Measurements from ENCODE around the gene GMEB2. TPM values are rescaled to one million over a fixed set of nuclear protein-coding genes. Genes with fewer than 3 reads are reported as not detected.

The GMEB2 gene
- total RNA-seq, 1 experiment from 2014 or later = 21.5 TPM

DNA sequence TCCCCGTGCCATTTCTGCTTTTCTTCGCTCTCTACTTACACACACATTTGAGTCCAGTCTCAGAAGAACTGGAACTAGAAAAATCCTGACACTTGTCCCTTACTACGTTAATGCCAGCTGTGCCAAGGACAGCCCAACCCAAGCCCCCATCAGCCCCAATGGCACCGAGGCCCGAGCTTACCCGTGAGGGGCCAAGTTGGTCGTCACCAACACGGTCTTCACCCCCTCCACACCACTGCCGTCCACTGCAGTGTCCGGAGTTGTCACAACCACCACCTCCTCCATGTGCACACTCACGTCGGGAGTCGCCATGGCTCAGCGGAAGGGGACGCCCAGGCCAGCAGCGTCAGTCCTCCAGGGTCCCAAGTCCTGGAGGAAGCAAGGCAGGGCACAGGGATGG lies 7.8 kb downstream of the GMEB2 start:
- no peaks in the 10 kb centered on the region for H3K27me3 Mint-ChIP-seq (ENCODE audit: insufficient read depth, unreplicated experiment)
- Histone ChIP-seq H3K4me3 (ENCODE audit: low read depth, low read length) (no peak overlapping the region), H3K9me3 (peaks cover 7% of the 10 kb centered on the region), H3K4me1 (no peaks in the 10 kb centered on the region), H3K36me3 (ENCODE audit: control insufficient read depth, insufficient read depth, low read length) (peaks cover 10% of the 10 kb centered on the region), H3K27me3 (replicated peaks; ENCODE audit: control insufficient read depth, insufficient read depth, low read length) (no peaks in the 10 kb centered on the region)
- CTCF ChIA-PET = no interaction called here
- no TSS peak for BruUV-seq (replicated peaks)
- no peaks in the 10 kb centered on the region for H3K4me1 Mint-ChIP-seq (ENCODE audit: low read depth, unreplicated experiment)
- DNase-seq = no peak
- POLR2A ChIA-PET = no interaction called here
- TF ChIP-seq, protein P1, sequence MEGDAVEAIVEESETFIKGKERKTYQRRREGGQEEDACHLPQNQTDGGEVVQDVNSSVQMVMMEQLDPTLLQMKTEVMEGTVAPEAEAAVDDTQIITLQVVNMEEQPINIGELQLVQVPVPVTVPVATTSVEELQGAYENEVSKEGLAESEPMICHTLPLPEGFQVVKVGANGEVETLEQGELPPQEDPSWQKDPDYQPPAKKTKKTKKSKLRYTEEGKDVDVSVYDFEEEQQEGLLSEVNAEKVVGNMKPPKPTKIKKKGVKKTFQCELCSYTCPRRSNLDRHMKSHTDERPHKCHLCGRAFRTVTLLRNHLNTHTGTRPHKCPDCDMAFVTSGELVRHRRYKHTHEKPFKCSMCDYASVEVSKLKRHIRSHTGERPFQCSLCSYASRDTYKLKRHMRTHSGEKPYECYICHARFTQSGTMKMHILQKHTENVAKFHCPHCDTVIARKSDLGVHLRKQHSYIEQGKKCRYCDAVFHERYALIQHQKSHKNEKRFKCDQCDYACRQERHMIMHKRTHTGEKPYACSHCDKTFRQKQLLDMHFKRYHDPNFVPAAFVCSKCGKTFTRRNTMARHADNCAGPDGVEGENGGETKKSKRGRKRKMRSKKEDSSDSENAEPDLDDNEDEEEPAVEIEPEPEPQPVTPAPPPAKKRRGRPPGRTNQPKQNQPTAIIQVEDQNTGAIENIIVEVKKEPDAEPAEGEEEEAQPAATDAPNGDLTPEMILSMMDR (IDR thresholded peaks at IDR 0.05; ENCODE audit: insufficient read depth in 1 of 2, low read depth in 1 of 2, low read length in 1 of 2, severe bottlenecking in 1 of 2, unreplicated experiment in 1 of 2) = no peak
- intact Hi-C loops (cut with micrococcal nuclease; ENCODE audit: unreplicated experiment) = no loop called here
- H3K27ac Mint-ChIP-seq (ENCODE audit: unreplicated experiment) = no peak overlapping the region
- peaks cover 13% of the 10 kb centered on the region for H3K9me3 Mint-ChIP-seq (ENCODE audit: unreplicated experiment)
- peaks cover 43% of the 10 kb centered on the region for H3K36me3 Mint-ChIP-seq (ENCODE audit: insufficient read depth, unreplicated experiment)
- no peak overlapping the region for H3K4me3 Mint-ChIP-seq (ENCODE audit: unreplicated experiment)

DNA sequence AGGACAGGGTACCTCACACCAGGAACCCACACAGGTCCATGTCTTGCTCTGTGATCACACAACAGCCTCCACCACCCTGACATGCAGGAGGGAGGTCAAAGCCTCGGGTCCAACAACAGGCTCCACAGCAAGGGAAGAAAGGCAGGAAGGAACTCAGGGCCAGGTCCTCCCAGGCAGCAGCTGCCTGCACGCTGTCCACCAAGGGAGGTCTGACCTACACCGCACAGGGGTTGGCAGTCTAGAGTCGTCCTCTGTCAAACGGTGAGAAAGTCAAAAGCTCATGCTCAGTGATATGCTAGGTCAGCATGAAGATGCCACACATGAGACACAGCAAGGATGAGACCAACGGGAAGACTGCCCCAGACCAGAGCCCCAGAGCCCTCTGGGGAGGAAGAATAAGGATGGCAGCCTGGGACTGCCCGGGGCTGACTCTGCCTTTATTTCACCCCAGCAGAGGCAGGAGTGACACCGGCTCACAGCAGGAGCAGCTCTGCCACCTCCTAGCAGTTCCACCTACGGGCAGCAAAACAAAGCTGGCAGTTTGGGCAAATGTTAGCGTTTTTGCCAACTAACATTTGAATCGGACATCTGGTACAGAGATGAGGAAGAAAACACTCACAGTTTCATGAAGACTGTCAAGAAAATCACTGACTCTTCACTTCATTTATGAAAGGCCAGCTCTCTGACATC lies 8.5 kb downstream of the GMEB2 start:
- H3K27ac Mint-ChIP-seq (ENCODE audit: unreplicated experiment) = no peak overlapping the region
- CTCF ChIA-PET = interaction anchor here (0.5 kb wide), 1 partner anchor 839 kb away, joined by 3 read pairs; no protein-coding TSS in a partner anchor
- TF ChIP-seq, protein P1 (IDR thresholded peaks at IDR 0.05; ENCODE audit: insufficient read depth in 1 of 2, low read depth in 1 of 2, low read length in 1 of 2, severe bottlenecking in 1 of 2, unreplicated experiment in 1 of 2) = no peak
- H3K36me3 ChIP-seq (ENCODE audit: control insufficient read depth, insufficient read depth, low read length) = peaks cover 10% of the 10 kb centered on the region
- intact Hi-C loops (cut with micrococcal nuclease; ENCODE audit: unreplicated experiment) = no loop called here
- peaks cover 44% of the 10 kb centered on the region for H3K36me3 Mint-ChIP-seq (ENCODE audit: insufficient read depth, unreplicated experiment)
- H3K9me3 Mint-ChIP-seq (ENCODE audit: unreplicated experiment) = peaks cover 14% of the 10 kb centered on the region
- H3K4me1 Mint-ChIP-seq (ENCODE audit: low read depth, unreplicated experiment) = no peaks in the 10 kb centered on the region
- no peaks in the 10 kb centered on the region for H3K27me3 ChIP-seq (replicated peaks; ENCODE audit: control insufficient read depth, insufficient read depth, low read length)
- H3K4me3 Mint-ChIP-seq (ENCODE audit: unreplicated experiment) = no peak overlapping the region
- no peaks in the 10 kb centered on the region for H3K27me3 Mint-ChIP-seq (ENCODE audit: insufficient read depth, unreplicated experiment)
- no peak overlapping the region for H3K4me3 ChIP-seq (ENCODE audit: low read depth, low read length)
- POLR2A ChIA-PET = interaction anchor here (0.6 kb wide), 1 partner anchor 24 kb away, joined by 8 read pairs; no protein-coding TSS in a partner anchor
- H3K4me1 ChIP-seq = no peaks in the 10 kb centered on the region
- H3K9me3 ChIP-seq = peaks cover 7% of the 10 kb centered on the region
- DNase-seq = no peak
- BruUV-seq (replicated peaks) = no TSS peak

DNA sequence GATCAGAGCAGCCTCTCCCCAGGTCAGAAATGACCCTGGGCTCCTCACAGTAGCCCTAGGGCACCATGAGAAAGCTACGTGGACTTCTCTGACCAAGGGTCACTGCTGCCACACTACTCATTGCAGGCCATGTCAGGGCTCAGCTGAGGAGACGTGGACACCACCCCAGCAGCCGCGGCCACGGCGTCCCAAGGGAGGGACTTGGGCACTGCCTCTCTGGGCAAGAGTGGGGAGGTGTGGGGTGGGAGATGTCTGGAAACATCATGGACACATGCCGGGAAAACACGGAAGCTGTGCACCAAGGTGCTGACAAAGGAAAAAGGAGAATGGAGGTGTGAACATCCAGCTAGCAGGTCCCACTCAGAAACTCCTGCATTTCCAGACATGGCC lies 9.0 kb downstream of the GMEB2 start:
- peaks cover 10% of the 10 kb centered on the region for H3K36me3 ChIP-seq (ENCODE audit: control insufficient read depth, insufficient read depth, low read length)
- TF ChIP-seq, protein P1 (IDR thresholded peaks at IDR 0.05; ENCODE audit: insufficient read depth in 1 of 2, low read depth in 1 of 2, low read length in 1 of 2, severe bottlenecking in 1 of 2, unreplicated experiment in 1 of 2) = no peak
- H3K9me3 ChIP-seq = peaks cover 7% of the 10 kb centered on the region
- H3K4me1 Mint-ChIP-seq (ENCODE audit: low read depth, unreplicated experiment) = no peaks in the 10 kb centered on the region
- no peak overlapping the region for H3K4me3 Mint-ChIP-seq (ENCODE audit: unreplicated experiment)
- no peaks in the 10 kb centered on the region for H3K4me1 ChIP-seq
- intact Hi-C loops (cut with micrococcal nuclease; ENCODE audit: unreplicated experiment) = no loop called here
- H3K27me3 Mint-ChIP-seq (ENCODE audit: insufficient read depth, unreplicated experiment) = no peaks in the 10 kb centered on the region
- no peak overlapping the region for H3K4me3 ChIP-seq (ENCODE audit: low read depth, low read length)
- H3K9me3 Mint-ChIP-seq (ENCODE audit: unreplicated experiment) = peaks cover 14% of the 10 kb centered on the region
- peaks cover 44% of the 10 kb centered on the region for H3K36me3 Mint-ChIP-seq (ENCODE audit: insufficient read depth, unreplicated experiment)
- no peak overlapping the region for H3K27ac Mint-ChIP-seq (ENCODE audit: unreplicated experiment)
- ChIA-PET POLR2A (interaction anchor here (0.6 kb wide), 1 partner anchor 24 kb away, joined by 8 read pairs; no protein-coding TSS in a partner anchor), CTCF (interaction anchor here (0.5 kb wide), 1 partner anchor 839 kb away, joined by 3 read pairs; no protein-coding TSS in a partner anchor)
- no peaks in the 10 kb centered on the region for H3K27me3 ChIP-seq (replicated peaks; ENCODE audit: control insufficient read depth, insufficient read depth, low read length)
- no peak for DNase-seq
- BruUV-seq (replicated peaks) = no TSS peak

Data from Caco-2 (cell line).